Stimulated activated CD4-positive, alpha-beta T cell treated with anti-CD3 and anti-CD28 coated beads, Interleukin-15, amount 100 ng/mL, for 1 hour (primary cell): ENCODE results near the gene SPO11.

Experiments
- DNase-seq, 2 donors: peaks; one replicate each; pipeline ENCODE4 v3.0.0-alpha.2; 2020; ENCODE audit warnings: low read depth in 1 of 2, low spot score in 1 of 2

Gene SPO11

GRCh38 chr20:57310821-57311514 lies 18.6 kb upstream of the SPO11 start:
- DNase-seq = no peak

- no peak for DNase-seq
These were observed 17.5 kb upstream of the SPO11 start for GRCh38 chr20:57312138-57312537.

DNA sequence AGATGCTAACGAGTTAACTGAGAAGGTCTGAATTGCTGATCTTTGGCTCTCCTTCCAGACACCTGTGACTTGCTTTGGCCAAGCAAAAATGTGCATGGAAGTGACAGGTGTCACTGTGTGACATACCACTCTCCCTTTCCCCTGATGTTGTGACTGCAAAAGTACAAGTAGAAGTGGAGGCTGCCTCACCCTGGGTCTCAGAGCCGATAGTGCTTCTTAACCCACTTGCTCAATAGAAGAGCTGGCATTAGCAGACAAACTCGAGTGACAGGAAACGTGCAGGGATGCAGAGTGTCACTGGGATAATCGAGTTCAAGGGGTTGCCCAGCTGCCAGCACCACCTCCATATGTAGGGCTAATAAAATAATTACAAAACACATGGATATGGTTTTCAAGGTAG lies 16.4 kb upstream of the SPO11 start:
- DNase-seq = no peak

GRCh38 chr20:57313951-57314350 lies 15.7 kb upstream of the SPO11 start:
- no peak for DNase-seq

DNA sequence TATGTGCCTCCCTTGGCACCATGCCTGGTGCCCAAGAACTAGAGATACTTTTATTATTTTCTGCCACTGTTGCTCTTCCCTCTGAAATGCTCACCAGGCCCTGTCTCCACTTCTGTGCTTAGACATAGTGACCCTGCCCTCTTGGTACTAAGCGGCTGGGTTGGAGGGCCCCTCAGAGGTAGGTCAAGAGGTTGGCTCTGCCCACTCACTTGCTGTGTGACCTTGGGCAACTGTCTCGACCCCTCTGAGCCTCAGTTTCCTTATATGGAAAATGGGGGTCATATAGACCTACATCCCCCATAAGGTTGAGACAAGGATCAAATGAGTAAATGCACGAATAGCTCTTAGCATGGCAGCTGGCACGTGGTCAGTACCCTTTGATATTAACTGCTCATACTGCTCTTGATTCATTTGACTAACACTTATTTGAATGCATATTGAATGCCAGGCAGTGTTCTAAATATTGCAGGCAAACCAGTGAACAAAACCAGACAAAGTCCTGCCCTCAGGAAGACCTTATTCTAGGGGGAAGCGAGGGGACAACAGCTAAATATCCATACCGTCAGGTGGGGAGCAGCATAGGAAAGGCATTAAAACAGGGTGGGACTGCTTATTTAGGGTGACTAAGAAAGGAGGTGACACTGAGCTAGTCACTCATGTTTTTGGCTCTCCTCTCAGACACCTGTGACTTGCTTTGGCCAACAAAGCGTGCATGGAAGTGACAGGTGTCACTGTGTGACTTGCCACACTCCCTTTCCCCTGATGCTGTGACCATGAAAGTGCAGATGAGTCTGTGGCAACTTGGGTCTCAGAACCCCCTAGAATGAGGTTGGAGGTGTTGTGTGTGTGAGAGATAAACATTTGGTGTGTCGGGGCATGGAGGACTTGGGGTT lies 14.3 kb upstream of the SPO11 start:
- DNase-seq = no peak

GRCh38 chr20:57315976-57316480 lies 13.6 kb upstream of the SPO11 start:
- no peak for DNase-seq

DNA sequence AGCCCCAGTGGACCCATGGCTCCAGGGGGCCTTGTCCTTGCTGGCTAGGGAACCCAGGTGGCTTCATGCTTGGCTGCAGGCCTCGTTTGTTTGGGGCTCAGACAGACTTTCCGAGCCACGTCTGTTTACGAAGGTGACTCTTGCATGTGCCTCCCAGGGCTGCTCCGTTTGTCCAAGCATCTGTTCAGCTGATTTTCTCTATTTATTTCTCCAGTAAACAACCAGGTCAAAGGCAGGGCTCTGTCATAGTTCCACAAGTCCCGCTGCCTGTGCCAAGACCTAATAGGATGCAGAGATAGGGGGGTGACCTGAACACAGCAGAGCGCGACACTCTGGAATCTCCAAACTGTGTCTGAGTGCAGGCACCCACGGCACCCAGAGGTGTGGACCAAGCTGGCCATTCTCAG lies 12.8 kb upstream of the SPO11 start:
- no peak for DNase-seq

DNA sequence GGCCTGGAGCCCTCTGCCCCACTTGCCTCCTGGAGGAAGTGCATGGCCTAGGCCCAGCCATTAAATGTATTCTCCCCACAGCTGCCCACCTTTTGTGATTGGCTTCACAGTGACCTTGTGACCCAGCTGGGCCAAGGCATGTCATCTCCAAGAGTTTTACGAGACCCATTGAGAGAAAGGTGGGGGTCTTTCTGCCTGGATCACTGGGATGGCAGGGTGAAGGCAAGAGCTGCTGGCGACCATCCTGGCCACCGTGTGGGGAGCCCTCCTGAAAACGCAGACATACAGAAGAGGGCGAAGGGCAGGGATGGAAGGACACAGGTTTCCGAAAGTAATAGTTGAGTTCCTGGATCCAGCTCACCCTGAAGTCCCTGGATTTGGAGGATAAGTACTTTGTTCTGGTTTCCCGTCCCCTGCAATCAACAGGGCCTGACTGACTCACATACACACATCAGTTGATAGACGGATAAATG lies 12.3 kb upstream of the SPO11 start:
- DNase-seq = no peak

GRCh38 chr20:57317789-57318371 lies 11.7 kb upstream of the SPO11 start:
- DNase-seq = no peak

DNA sequence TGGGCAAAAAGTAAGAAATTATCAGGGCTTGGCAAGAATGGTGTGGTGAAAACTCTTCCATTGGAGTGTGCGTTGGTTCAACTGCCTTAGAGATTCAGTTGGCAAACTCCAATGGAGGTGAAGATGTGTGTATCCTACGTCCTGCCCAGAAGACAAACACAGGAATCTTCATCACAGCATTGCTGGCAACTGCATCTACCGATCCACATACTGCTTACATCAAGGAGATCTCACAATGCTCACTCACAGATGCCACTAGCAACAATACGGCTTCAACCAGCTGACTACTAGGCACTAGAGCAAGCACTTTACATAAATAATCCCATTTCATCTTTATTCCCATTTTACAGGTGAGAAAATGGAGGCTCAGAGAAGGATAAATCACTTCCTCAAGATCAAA lies 10.0 kb upstream of the SPO11 start:
- no peak for DNase-seq

DNA sequence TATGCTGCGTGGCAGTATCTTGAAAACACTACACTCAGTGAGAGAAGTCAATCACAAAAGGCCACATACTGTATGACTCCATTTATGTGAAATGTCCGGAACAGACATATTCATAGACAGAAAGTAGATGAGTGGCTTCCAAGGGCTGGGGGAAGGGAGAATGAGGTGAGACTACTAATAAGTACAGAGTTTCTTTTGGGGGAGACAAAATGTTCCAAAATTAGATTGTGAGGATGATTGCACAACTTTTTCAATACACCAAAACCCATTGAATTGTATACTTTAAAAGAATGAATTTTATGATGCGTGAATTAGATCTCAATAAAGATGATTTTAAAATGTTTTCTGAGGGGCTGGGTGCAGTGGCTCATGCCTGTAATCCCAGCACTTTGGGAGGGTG lies 9.2 kb upstream of the SPO11 start:
- DNase-seq = no peak

DNA sequence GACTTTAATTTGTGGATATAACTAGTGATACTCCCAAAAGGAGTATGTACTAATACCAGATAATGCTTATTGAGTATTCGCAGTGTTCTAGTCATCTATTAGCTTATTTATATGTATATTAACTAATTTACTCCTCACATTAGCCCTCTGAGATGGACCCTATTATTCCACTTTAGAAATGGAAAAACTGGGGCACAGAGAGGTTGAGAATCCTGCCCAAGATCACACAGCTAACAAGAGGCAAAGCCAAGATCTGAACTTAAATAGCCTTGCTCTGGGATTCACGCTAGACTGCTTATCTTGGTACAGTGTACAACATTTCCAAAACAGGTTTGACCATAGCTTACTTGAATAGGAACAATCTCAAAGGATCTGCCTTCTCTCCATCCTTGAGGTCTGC lies 8.5 kb upstream of the SPO11 start:
- no peak for DNase-seq

GRCh38 chr20:57322476-57322875 lies 7.1 kb upstream of the SPO11 start:
- DNase-seq = no peak

- DNase-seq = no peak
These were observed 6.6 kb upstream of the SPO11 start for GRCh38 chr20:57323034-57323433.

GRCh38 chr20:57325632-57326356 lies 3.8 kb upstream of the SPO11 start:
- no peak for DNase-seq

DNA sequence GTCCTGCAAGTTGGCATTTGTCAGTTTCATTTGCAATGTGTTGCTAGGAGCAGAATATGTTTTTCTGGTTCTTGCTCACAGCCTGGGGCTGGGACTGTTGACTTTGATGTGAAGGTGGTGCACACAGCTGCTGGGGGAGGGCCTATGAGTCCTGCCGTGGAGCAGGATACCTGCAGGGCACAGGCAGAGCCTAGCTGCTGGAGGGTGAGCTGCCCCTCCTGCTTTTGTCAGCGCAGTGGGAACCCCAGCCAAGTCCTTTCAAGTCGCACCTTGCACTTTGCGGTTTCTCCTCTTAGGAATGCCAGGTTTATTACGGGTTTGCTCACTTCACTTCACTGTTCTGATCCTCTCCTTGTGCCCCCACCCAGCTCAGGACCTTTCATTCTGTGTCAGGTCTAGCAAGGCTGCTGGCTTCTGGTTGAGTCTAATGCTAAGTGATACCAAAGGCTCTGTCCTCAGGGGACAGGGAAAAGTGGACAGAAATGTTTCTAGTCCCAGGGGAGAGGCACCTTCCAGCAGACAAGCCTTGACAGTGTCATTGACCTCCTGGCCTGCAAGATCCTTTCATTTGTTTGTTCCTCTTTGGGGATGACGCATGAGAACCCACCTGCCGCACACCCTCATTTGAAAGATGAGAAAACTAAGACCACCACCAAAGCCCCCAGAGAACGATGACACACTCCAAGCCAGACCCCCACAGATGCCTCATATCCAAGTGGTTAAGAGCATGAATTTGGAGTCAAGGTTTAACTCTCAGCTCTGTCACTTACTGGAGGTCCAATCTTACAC lies 2.7 kb upstream of the SPO11 start:
- no peak for DNase-seq

DNA sequence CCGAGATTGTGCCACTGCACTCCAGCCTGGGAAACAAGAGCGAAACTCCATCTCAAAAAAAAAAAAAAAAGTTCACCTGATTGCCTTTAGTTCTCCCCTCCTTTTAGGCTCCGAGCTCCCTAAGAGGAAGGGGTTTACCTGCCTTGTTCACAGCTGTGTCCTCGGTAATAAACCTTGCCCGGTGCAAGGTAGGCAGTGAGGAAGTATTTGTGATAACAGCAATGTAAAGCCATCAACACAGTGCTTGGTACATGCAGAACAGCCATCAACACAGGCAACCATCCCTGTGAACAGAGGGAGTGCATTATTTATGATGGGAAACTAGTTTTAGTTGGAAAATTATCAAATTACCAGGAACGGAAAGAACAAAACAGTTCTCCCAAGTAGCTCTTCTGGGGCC lies 1.8 kb upstream of the SPO11 start:
- DNase-seq = no peak

- DNase-seq = no peak
These were observed 1.4 kb downstream of the SPO11 start for GRCh38 chr20:57330998-57331397.

DNA sequence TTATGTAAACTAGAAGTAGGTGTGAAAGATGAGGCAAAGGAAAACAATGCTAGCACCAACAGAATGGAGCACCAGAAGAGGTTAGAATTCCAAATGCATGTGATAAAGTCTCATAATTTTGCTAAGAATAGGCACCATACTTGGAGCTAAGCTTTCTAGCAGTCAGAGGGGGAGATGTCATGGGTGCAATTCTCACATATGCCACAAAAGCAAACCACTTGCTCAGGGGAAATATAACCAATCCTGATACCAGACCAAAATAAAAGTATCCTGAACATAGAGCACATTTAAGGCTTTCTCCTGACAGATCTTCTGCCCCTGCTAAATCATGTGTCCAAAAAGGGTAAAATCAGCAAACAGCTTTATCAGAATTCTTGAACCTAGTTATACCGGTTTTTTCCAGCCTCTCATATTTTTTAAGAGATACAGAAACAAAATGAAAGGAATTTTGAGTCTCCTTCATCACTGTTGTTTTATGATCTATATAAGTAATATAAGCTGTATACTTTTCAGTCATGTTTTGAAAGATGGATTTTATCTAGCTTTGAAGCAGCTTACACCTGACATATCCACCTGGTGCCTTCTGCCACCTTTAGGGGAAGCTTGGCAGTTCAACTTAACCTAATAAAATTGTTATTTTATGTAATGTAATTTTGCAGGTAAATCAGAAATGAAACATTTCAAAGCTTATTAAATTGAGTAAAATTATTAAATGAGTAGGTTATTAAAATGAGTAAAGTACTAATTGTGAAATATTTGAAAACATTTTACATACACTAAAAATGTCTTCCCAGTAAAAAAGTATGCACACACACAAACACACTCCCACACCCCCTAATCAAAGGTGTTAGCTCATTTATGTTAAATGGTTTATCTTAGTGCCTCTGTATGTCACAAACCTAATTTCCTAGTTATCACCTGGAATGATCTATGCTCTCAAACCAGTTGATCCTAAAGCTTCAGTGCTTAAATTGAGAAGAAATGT lies 2.8 kb downstream of the SPO11 start:
- no peak for DNase-seq
